HepG2 (cell line): ENCODE results near the gene MBD3. TPM values are rescaled to one million over a fixed set of nuclear protein-coding genes. Genes with fewer than 3 reads are reported as not detected.

ENCODE experiments used
- AGO2 ChIP-seq: fragments of 200-400 bp; formaldehyde crosslinking; optimal IDR thresholded peaks from 2 replicates; pipeline ENCODE3; 2017; ENCODE audit warnings: mild to moderate bottlenecking, low read depth, low read length, moderate library complexity
- ATF2 ChIP-seq: sonication (generic); formaldehyde crosslinking; IDR thresholded peaks from 2 replicates; pipeline ENCODE4 v1.4.0; 2020; ENCODE audit warnings: missing genetic modification reagents
- CBFB ChIP-seq: sonication (generic); formaldehyde crosslinking; IDR thresholded peaks from 2 replicates; pipeline ENCODE4 v1.4.0; 2020; ENCODE audit warnings: missing genetic modification reagents
- FOXP4 ChIP-seq: sonication (generic); formaldehyde crosslinking; IDR thresholded peaks from 2 replicates; pipeline ENCODE4 v1.4.0; 2020; ENCODE audit warnings: missing genetic modification reagents
- GLI4 ChIP-seq: sonication (generic); formaldehyde crosslinking; IDR thresholded peaks from 2 replicates; pipeline ENCODE4 v1.5.1; 2020; ENCODE audit warnings: missing genetic modification reagents, mild to moderate bottlenecking, moderate library complexity, borderline replicate concordance
- HDAC6 ChIP-seq: fragments of 200-600 bp; sonication (generic); IDR thresholded peaks from 2 replicates; pipeline ENCODE4 v1.7.0; 2017; ENCODE audit warnings: mild to moderate bottlenecking, antibody characterized with exemption, low read length, low read depth
- HNRNPK ChIP-seq: fragments of 200-400 bp; formaldehyde crosslinking; IDR thresholded peaks from 2 replicates; pipeline ENCODE4 v1.6.1; 2018; ENCODE audit warnings: low read length, low read depth, moderate library complexity, mild to moderate bottlenecking; ENCODE audit not compliant: poor library complexity, severe bottlenecking
- IKZF4 ChIP-seq: sonication (generic); formaldehyde crosslinking; IDR thresholded peaks from 2 replicates; pipeline ENCODE4 v1.5.1; 2020; ENCODE audit warnings: borderline replicate concordance, mild to moderate bottlenecking, low read depth, missing genetic modification reagents; ENCODE audit errors: not compliant biosample characterization
- KAT7 ChIP-seq: IDR thresholded peaks from 2 replicates; pipeline ENCODE4 v1.6.1; 2018; ENCODE audit warnings: borderline replicate concordance, missing compliant biosample characterization
- KAT8 ChIP-seq: IDR thresholded peaks from 2 replicates; pipeline ENCODE4 v1.6.1; 2016; ENCODE audit warnings: missing genetic modification reagents, missing compliant biosample characterization
- NONO ChIP-seq, 2 experiments: fragments of 450-650 bp in 1 of 2; sonication (generic) in 1 of 2; formaldehyde crosslinking in 1 of 2; IDR thresholded peaks in 1 of 2; conservative IDR thresholded peaks in 1 of 2; 2 replicates each; pipeline versions ENCODE4 v1.6.1 to v1.8.0; 2017 to 2022; ENCODE audit warnings: mild to moderate bottlenecking in 1 of 2, missing genetic modification reagents in 1 of 2, moderate library complexity in 1 of 2
- TCF12 ChIP-seq, 2 experiments: fragments of 450-650 bp in 1 of 2; sonication (generic) in 1 of 2; formaldehyde crosslinking in 1 of 2; IDR thresholded peaks; 2 replicates each; pipeline versions ENCODE4 v1.6.1 to v1.8.0; 2017 to 2022; ENCODE audit warnings: antibody characterized with exemption in 1 of 2, mild to moderate bottlenecking in 1 of 2, missing genetic modification reagents in 1 of 2, moderate library complexity in 1 of 2
- TERF1 ChIP-seq: sonication (generic); formaldehyde crosslinking; IDR thresholded peaks from 2 replicates; pipeline ENCODE4 v1.8.0; 2022; ENCODE audit warnings: mild to moderate bottlenecking, missing genetic modification reagents, moderate library complexity
- XBP1 ChIP-seq: sonication (generic); formaldehyde crosslinking; IDR thresholded peaks from 2 replicates; pipeline ENCODE4 v1.5.0; 2020; ENCODE audit warnings: missing genetic modification reagents
- YEATS2 ChIP-seq: sonication (generic); formaldehyde crosslinking; IDR thresholded peaks from 2 replicates; pipeline ENCODE4 v1.4.0; 2020; ENCODE audit warnings: missing genetic modification reagents, borderline replicate concordance
- ZBTB1 ChIP-seq: sonication (generic); formaldehyde crosslinking; IDR thresholded peaks from 2 replicates; pipeline ENCODE4 v1.4.0; 2020; ENCODE audit warnings: missing genetic modification reagents, borderline replicate concordance
- ZNF20 ChIP-seq: sonication (generic); formaldehyde crosslinking; IDR thresholded peaks from 2 replicates; pipeline ENCODE4 v1.4.0; 2020; ENCODE audit warnings: mild to moderate bottlenecking, moderate library complexity, missing genetic modification reagents
- ZNF24 ChIP-seq: fragments of 450-650 bp; IDR thresholded peaks from 2 replicates; pipeline ENCODE4 v1.6.1; 2017; ENCODE audit warnings: antibody characterized with exemption, mild to moderate bottlenecking
- ZNF335 ChIP-seq: sonication (generic); formaldehyde crosslinking; IDR thresholded peaks from 2 replicates; pipeline ENCODE4 v1.4.0; 2020; ENCODE audit warnings: missing genetic modification reagents
- ZNF883 ChIP-seq: sonication (generic); formaldehyde crosslinking; IDR thresholded peaks from 2 replicates; pipeline ENCODE4 v1.5.1; 2020; ENCODE audit warnings: mild to moderate bottlenecking, missing genetic modification reagents; ENCODE audit errors: not compliant biosample characterization
- ZXDC ChIP-seq: sonication (generic); formaldehyde crosslinking; IDR thresholded peaks from 2 replicates; pipeline ENCODE4 v1.5.0; 2020; ENCODE audit warnings: mild to moderate bottlenecking, missing genetic modification reagents
- polyA plus RNA-seq, 8 experiments: library from polyadenylated mRNA; depleted of rRNA in 3 of 8; stranded (reverse) in 7 of 8; unstranded in 1 of 8; fragments of >200 nt; fragmentation: Illumina TruSeq in 4 of 8; extraction: Trizol in 4 of 8; gene quantifications; 2 replicates each; pipeline versions ENCODE4 v1.2.1 to v1.2.3, GENCODE V29; 2011 to 2016; ENCODE audit warnings: low read depth in 4 of 8, missing spikeins in 1 of 8, mixed read lengths in 1 of 8; ENCODE audit not compliant: insufficient read depth in 1 of 8
- total RNA-seq, 5 experiments: library from RNA; depleted of rRNA; stranded (reverse); fragments of >200 nt; fragmentation: Illumina TruSeq; extraction: Trizol; gene quantifications; 2 replicates each; pipeline ENCODE4 v1.2.3, GENCODE V29; 2016; ENCODE audit warnings: low read depth in 1 of 5

The MBD3 gene
- total and polyA plus RNA-seq, 2 of the 13 experiments (the other 11 are each of a cell fraction or from before 2014, with no cell fraction given): 21.2 to 76.9 TPM

- TF ChIP-seq ZNF20 (no peak), ZNF883 (CRISPR knock-in tag) (no peak), ZXDC (CRISPR knock-in tag) (no peak), TCF12 (IDR thresholded peaks at IDR 0.05) (no peak), TCF12 (CRISPR knock-in tag; IDR thresholded peaks at IDR 0.05) (no peak), ZBTB1 (CRISPR knock-in tag) (no peak), XBP1 (CRISPR knock-in tag) (no peak), HDAC6 (no peak), AGO2 (peak; percentile 21), GLI4 (CRISPR knock-in tag) (no peak), YEATS2 (CRISPR knock-in tag) (peak; percentile 20), ZNF335 (CRISPR knock-in tag) (peak; percentile 62; the same call in 1 of the 2 replicates), KAT8 (CRISPR knock-in tag) (peak; percentile 67), NONO (IDR thresholded peaks at IDR 0.05) (no peak), NONO (CRISPR knock-in tag; conservative IDR thresholded peaks at IDR 0.05) (no peak; the same call in 1 of the 2 replicates), HNRNPK (peak; percentile 26), ATF2 (CRISPR knock-in tag) (peak; percentile 56), ZNF24 (no peak), KAT7 (peak; percentile 11; the same call in 1 of the 2 replicates), IKZF4 (CRISPR knock-in tag) (no peak), CBFB (CRISPR knock-in tag) (peak; percentile 14; the same call in 1 of the 2 replicates), FOXP4 (CRISPR knock-in tag) (no peak), TERF1 (CRISPR knock-in tag) (no peak)
Observed at GRCh38 chr19:1605236-1606137, 12.8 kb upstream of the MBD3 start, which contains the start of gene UQCR11 (continued).
